A673 (cell line): ENCODE results near the gene TNRC6C. TPM values are rescaled to one million over a fixed set of nuclear protein-coding genes. Genes with fewer than 3 reads are reported as not detected.

Experiments used
- BruUV-seq: library from RNA; stranded (reverse); fragments of 400-500 nt; replicated peaks from 2 replicates; lab custom pipeline; 2021; lab: Mats Ljungman, UMichigan
- CTCF ChIA-PET: fragments of 300-600 bp; sonication (Branson Sonifier 250); formaldehyde crosslinking; loops from one replicate; lab custom pipeline; 2022; ENCODE audit warnings: antibody characterized with exemption; lab: Charles Lee
- POLR2A ChIA-PET: fragments of 300-600 bp; sonication (Branson Sonifier 250); formaldehyde crosslinking; loops from one replicate; lab custom pipeline; 2022; ENCODE audit warnings: antibody characterized with exemption; ENCODE audit not compliant: low non-redundant PET; lab: Charles Lee
- DNase-seq: peaks from one replicate; pipeline ENCODE4 v3.0.0-alpha.2; 2015; ENCODE audit warnings: low spot score
- H3K27ac ChIP-seq: fragments of 200-600 bp; sonication (generic); 2 replicates; pipeline ENCODE4 v1.5.1; 2016; ENCODE audit warnings: mixed run types, low read depth, mild to moderate bottlenecking, mixed read lengths, antibody characterized with exemption, low read length; ENCODE audit not compliant: poor library complexity, severe bottlenecking
- H3K27me3 ChIP-seq: fragments of 200-600 bp; sonication (generic); replicated peaks from 2 replicates; pipeline ENCODE4 v1.6.1; 2017; ENCODE audit warnings: mixed run types, low read depth, mild to moderate bottlenecking, mixed read lengths, antibody characterized with exemption, low read length; ENCODE audit not compliant: insufficient read depth, poor library complexity
- H3K36me3 ChIP-seq: fragments of 200-600 bp; sonication (generic); 2 replicates; pipeline ENCODE4 v1.6.1; 2016; ENCODE audit warnings: mixed run types, mild to moderate bottlenecking, mixed read lengths, antibody characterized with exemption, low read length; ENCODE audit not compliant: insufficient read depth, poor library complexity, severe bottlenecking
- H3K4me1 ChIP-seq: fragments of 200-600 bp; sonication (generic); 2 replicates; pipeline ENCODE4 v1.6.1; 2017; ENCODE audit warnings: mixed run types, mild to moderate bottlenecking, mixed read lengths, antibody characterized with exemption, low read length; ENCODE audit not compliant: insufficient read depth, poor library complexity, severe bottlenecking
- H3K4me3 ChIP-seq: fragments of 200-600 bp; sonication (generic); 2 replicates; pipeline ENCODE4 v1.5.1; 2016; ENCODE audit warnings: low read depth, mixed run types, mild to moderate bottlenecking, mixed read lengths, low read length; ENCODE audit not compliant: poor library complexity, severe bottlenecking
- H3K9me3 ChIP-seq: fragments of 200-600 bp; sonication (generic); 2 replicates; pipeline ENCODE4 v1.6.1; 2016; ENCODE audit warnings: mixed run types, low read depth, mild to moderate bottlenecking, mixed read lengths, antibody characterized with exemption, low read length; ENCODE audit not compliant: poor library complexity, severe bottlenecking
- CTCF ChIP-seq: fragments of 300-800, 200-600 bp; sonication (generic); conservative IDR thresholded peaks from 2 replicates; pipeline ENCODE4 v1.5.1; 2017; ENCODE audit warnings: low read depth, mild to moderate bottlenecking, antibody characterized with exemption, low read length, moderate library complexity, mixed read lengths
- EZH2 ChIP-seq: fragments of 200-600 bp; sonication (generic); IDR thresholded peaks from 2 replicates; pipeline ENCODE4 v1.6.1; 2017; ENCODE audit warnings: borderline replicate concordance, low read depth, mild to moderate bottlenecking, mixed read lengths, antibody characterized with exemption, low read length; ENCODE audit not compliant: poor library complexity, severe bottlenecking
- intact Hi-C: fragments of 100-400 bp; cut with micrococcal nuclease; formaldehyde crosslinking; loops from one replicate; pipeline ENCODE4 v1.10.0; 2022; ENCODE audit not compliant: unreplicated experiment
- total RNA-seq: library from RNA; stranded (reverse); gene quantifications from 2 replicates; pipeline ENCODE4 v1.2.3, GENCODE V29; 2021

Gene TNRC6C
- total RNA-seq, 1 experiment from 2014 or later: 26.7 TPM

- no peak for TF ChIP-seq CTCF
- no peak for TF ChIP-seq EZH2
- Histone ChIP-seq H3K27ac (no peak overlapping the region), H3K9me3 (no peaks in the 10 kb centered on the region), H3K27me3 (peaks cover 20% of the 10 kb centered on the region), H3K36me3 (no peaks in the 10 kb centered on the region), H3K4me1 (peaks cover 12% of the 10 kb centered on the region), H3K4me3 (no peak overlapping the region)
- intact Hi-C loops: no loop called here
- no peak for DNase-seq
- no TSS peak for BruUV-seq
- CTCF ChIA-PET: no interaction called here
- POLR2A ChIA-PET: no interaction called here
These were observed 41.6 kb upstream of the TNRC6C start for GRCh38 chr17:77916703-77917481.

DNA sequence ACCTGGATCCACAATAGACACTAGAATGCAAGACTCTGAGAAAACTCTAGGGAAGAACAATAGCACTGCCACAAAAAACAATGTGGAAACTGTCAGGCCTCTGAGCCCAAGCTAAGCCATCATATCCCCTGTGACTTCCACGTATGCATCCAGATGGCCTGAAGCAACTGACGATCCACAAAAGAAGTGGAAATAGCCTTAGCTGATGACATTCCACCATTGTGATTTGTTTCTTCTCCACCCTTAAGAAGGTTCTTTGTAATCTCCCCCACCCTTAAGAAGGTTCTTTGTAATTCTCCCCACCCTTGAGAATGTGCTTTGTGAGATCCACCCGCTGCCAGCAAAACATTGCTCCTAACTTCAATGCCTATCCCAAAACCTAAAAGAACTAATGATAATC lies 39.2 kb upstream of the TNRC6C start:
- Histone ChIP-seq H3K9me3 (no peaks in the 10 kb centered on the region), H3K4me1 (peaks cover 15% of the 10 kb centered on the region), H3K27me3 (peaks cover 20% of the 10 kb centered on the region), H3K27ac (no peak overlapping the region), H3K4me3 (no peak overlapping the region), H3K36me3 (no peaks in the 10 kb centered on the region)
- ChIA-PET POLR2A (no interaction called here), CTCF (no interaction called here)
- intact Hi-C loops: no loop called here
- DNase-seq: no peak
- BruUV-seq: no TSS peak
- TF ChIP-seq CTCF: no peak
- no peak for TF ChIP-seq EZH2

GRCh38 chr17:77923135-77923534 lies 35.4 kb upstream of the TNRC6C start:
- Histone ChIP-seq H3K4me3 (no peak overlapping the region), H3K36me3 (no peaks in the 10 kb centered on the region), H3K4me1 (peaks cover 14% of the 10 kb centered on the region), H3K9me3 (no peaks in the 10 kb centered on the region), H3K27ac (no peak overlapping the region), H3K27me3 (no peaks in the 10 kb centered on the region)
- CTCF ChIA-PET: no interaction called here
- POLR2A ChIA-PET: interaction anchor here (1.2 kb wide), 1 partner anchor 35 kb away, joined by 4 read pairs; the partner anchor contains the start of gene TNRC6C
- no TSS peak for BruUV-seq
- DNase-seq: no peak
- TF ChIP-seq EZH2 (no peak), CTCF (no peak)
- intact Hi-C loops: no loop called here
